Endothelial cell of umbilical vein (primary cell): Measurements from ENCODE around the gene CHRM2. TPM values are rescaled to one million over a fixed set of nuclear protein-coding genes. Genes with fewer than 3 reads are reported as not detected.

Experiments used
- BruUV-seq: library from RNA; stranded (reverse); fragments of 400-500 nt; replicated peaks from 2 replicates; lab custom pipeline; 2021; lab: Mats Ljungman, UMichigan
- CTCF ChIA-PET: fragments of 300-600, 350-600 bp; sonication (Branson Sonifier 250); formaldehyde crosslinking; loops from one replicate; lab custom pipeline; 2021; ENCODE audit warnings: antibody characterized with exemption, inconsistent platforms; lab: Charles Lee
- POLR2A ChIA-PET: fragments of 300-600, 350-600 bp; sonication (Branson Sonifier 250); formaldehyde crosslinking; loops from one replicate; lab custom pipeline; 2021; ENCODE audit warnings: antibody characterized with exemption, inconsistent platforms; lab: Charles Lee
- DNase-seq: peaks from one replicate; pipeline ENCODE4 v3.0.0-alpha.2; 2011; ENCODE audit warnings: low read depth, low spot score
- FAIRE-seq: peaks from 2 replicates; lab custom pipeline; 2011; peaks lifted over from hg19 to GRCh38; lab: Jason Lieb, UNC
- H2AFZ ChIP-seq: 2 replicates; pipeline ENCODE4 v1.6.0; 2012; ENCODE audit warnings: low read depth, low read length, control low read depth, inconsistent platforms
- H3K27ac ChIP-seq: 2 replicates; pipeline ENCODE4 v1.5.1; 2011; ENCODE audit warnings: low read depth, mild to moderate bottlenecking, control low read depth, low read length, moderate library complexity; ENCODE audit not compliant: insufficient read depth
- H3K27me3 ChIP-seq, 2 experiments: 2 replicates each; pipeline versions ENCODE4 v1.6.0 to v1.6.1; 2011; ENCODE audit warnings: low read length in 2 of 2, mixed read lengths in 1 of 2; ENCODE audit not compliant: control insufficient read depth in 2 of 2, insufficient read depth in 2 of 2
- H3K36me3 ChIP-seq, 2 experiments: 2 replicates in 1 of 2; 3 replicates in 1 of 2; pipeline ENCODE4 v1.5.1; 2011; ENCODE audit warnings: low read length in 2 of 2, mild to moderate bottlenecking in 1 of 2, moderate library complexity in 1 of 2; ENCODE audit not compliant: control insufficient read depth in 2 of 2, insufficient read depth in 2 of 2; ENCODE audit errors: extremely low read depth in 1 of 2
- H3K4me1 ChIP-seq: 3 replicates; pipeline ENCODE4 v1.5.1; 2011; ENCODE audit warnings: mild to moderate bottlenecking, low read length; ENCODE audit not compliant: control insufficient read depth, insufficient read depth; ENCODE audit errors: extremely low read depth
- H3K4me2 ChIP-seq: 2 replicates; pipeline ENCODE4 v1.6.1; 2011; ENCODE audit warnings: low read length, control low read depth, mixed read lengths; ENCODE audit not compliant: insufficient read depth
- H3K4me3 ChIP-seq, 3 experiments: fragments of 200-600 bp in 1 of 3; sonication (generic), shearing (Covaris generic) in 1 of 3; replicated peaks in 1 of 3; 2 replicates each; pipeline ENCODE4 v1.5.1; 2011 to 2016; ENCODE audit warnings: control low read depth in 3 of 3, low read length in 3 of 3, mild to moderate bottlenecking in 2 of 3, inconsistent platforms in 1 of 3, low read depth in 1 of 3, moderate library complexity in 1 of 3; ENCODE audit not compliant: insufficient read depth in 1 of 3
- H3K79me2 ChIP-seq: 2 replicates; pipeline ENCODE4 v1.6.0; 2012; ENCODE audit warnings: low read length, inconsistent platforms; ENCODE audit not compliant: control insufficient read depth, insufficient read depth
- H3K9ac ChIP-seq: replicated peaks from 2 replicates; pipeline ENCODE3; 2011; ENCODE audit warnings: low read length, control low read depth; ENCODE audit not compliant: insufficient read depth; ENCODE audit errors: extremely low read depth
- H3K9me1 ChIP-seq: replicated peaks from 3 replicates; pipeline ENCODE4 v1.6.0; 2011; ENCODE audit warnings: mild to moderate bottlenecking, low read length; ENCODE audit not compliant: control insufficient read depth, insufficient read depth; ENCODE audit errors: extremely low read depth
- H3K9me3 ChIP-seq: replicated peaks from 2 replicates; pipeline ENCODE4 v1.5.1; 2012; ENCODE audit warnings: low read length, inconsistent platforms; ENCODE audit not compliant: control insufficient read depth, insufficient read depth
- H4K20me1 ChIP-seq: replicated peaks from 2 replicates; pipeline ENCODE3; 2011; ENCODE audit warnings: mild to moderate bottlenecking, low read length; ENCODE audit not compliant: control insufficient read depth, insufficient read depth; ENCODE audit errors: extremely low read depth
- EZH2 ChIP-seq: IDR thresholded peaks from 2 replicates; pipeline ENCODE4 v1.6.1; 2012; ENCODE audit warnings: borderline replicate concordance, low read depth, mild to moderate bottlenecking, moderate library complexity, low read length, inconsistent platforms; ENCODE audit not compliant: severe bottlenecking
- FOS ChIP-seq: IDR thresholded peaks from 2 replicates; pipeline ENCODE4 v1.6.1; 2011; ENCODE audit warnings: mild to moderate bottlenecking, low read length, moderate library complexity, borderline replicate concordance; ENCODE audit not compliant: insufficient read depth
- GATA2 ChIP-seq: IDR thresholded peaks from 2 replicates; pipeline ENCODE4 v1.7.0; 2011; ENCODE audit warnings: low read depth, mild to moderate bottlenecking, moderate library complexity, mixed read lengths, low read length; ENCODE audit not compliant: insufficient read length, insufficient read depth
- JUN ChIP-seq: IDR thresholded peaks from 2 replicates; pipeline ENCODE4 v1.6.1; 2011; ENCODE audit warnings: borderline replicate concordance, low read depth; ENCODE audit not compliant: insufficient read length, insufficient read depth
- MYC ChIP-seq: IDR thresholded peaks from one replicate; pipeline ENCODE4 v1.6.1; 2011; ENCODE audit warnings: mild to moderate bottlenecking, low read depth, low read length
- POLR2A ChIP-seq: IDR thresholded peaks from 2 replicates; pipeline ENCODE4 v1.6.1; 2012; ENCODE audit warnings: low read depth, mild to moderate bottlenecking, control low read depth, low read length
- POLR2AphosphoS5 ChIP-seq: IDR thresholded peaks from 2 replicates; pipeline ENCODE4 v1.6.1; 2012; ENCODE audit warnings: low read depth, mild to moderate bottlenecking, control low read depth, low read length, moderate library complexity; ENCODE audit not compliant: insufficient read depth
- dilution Hi-C: fragments of 300-500 bp; cut with MboI; formaldehyde crosslinking; loops from one replicate; pipeline ENCODE4 v1.15.0; 2019; ENCODE audit warnings: low sequenced_read_pairs; ENCODE audit not compliant: extremely low pct_ligation_motif_present
- intact Hi-C: fragments of 100-400 bp; cut with micrococcal nuclease; formaldehyde crosslinking; loops from one replicate; pipeline ENCODE4 v1.10.0; 2022
- polyA plus RNA-seq, 4 experiments: library from polyadenylated mRNA; depleted of rRNA in 3 of 4; stranded (reverse) in 3 of 4; unstranded in 1 of 4; fragments of >200 nt; gene quantifications; 2 replicates each; pipeline versions ENCODE4 v1.2.1 to v1.2.3, GENCODE V29; 2011 to 2012; ENCODE audit warnings: missing spikeins in 1 of 4
- total RNA-seq: library from RNA; stranded (reverse); gene quantifications from 2 replicates; pipeline ENCODE4 v1.2.3, GENCODE V29; 2021
- TF ChIP-seq, protein P1 (sequence below), 2 donors: IDR thresholded peaks; 1 replicate in 1 of 2; 2 replicates in 1 of 2; pipeline ENCODE4 v1.5.1; 2011; ENCODE audit warnings: low read length in 2 of 2, mild to moderate bottlenecking in 2 of 2, moderate library complexity in 2 of 2, control low read depth in 1 of 2, inconsistent platforms in 1 of 2, low read depth in 1 of 2; ENCODE audit not compliant: insufficient read depth in 1 of 2; ENCODE audit errors: extremely low read depth in 1 of 2
- TF ChIP-seq, protein P2 (sequence below): IDR thresholded peaks from 2 replicates; pipeline ENCODE4 v1.6.1; 2011; ENCODE audit not compliant: insufficient read depth, insufficient read length

Gene CHRM2
- total and polyA plus RNA-seq, 2 donors (not counting 3 experiments of a cell fraction or from before 2014, with no cell fraction given), result not detected

DNA sequence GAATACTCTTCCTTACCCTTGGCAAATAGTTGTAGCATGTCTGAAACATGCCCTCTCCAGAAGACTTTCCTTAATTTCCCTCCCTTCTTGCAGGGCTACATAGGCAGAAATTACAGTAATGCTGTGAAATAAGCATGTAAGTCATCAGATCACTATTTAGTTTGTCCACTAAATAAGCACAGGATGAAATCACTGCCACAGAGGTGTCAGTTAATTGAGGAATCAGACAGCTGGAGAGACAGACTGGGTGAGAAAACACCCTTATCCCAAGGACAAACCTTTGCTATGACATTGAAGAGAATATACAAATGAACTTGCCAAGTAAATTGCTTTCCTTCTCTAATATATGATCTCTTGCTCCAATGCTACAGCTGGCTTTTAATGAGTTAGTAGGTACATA, 129.3 kb downstream of the CHRM2 start:
- Histone ChIP-seq H2AFZ (no peak overlapping the region), H3K27ac (no peak overlapping the region), H3K27me3 (no peaks in the 10 kb centered on the region), H4K20me1 (no peaks in the 10 kb centered on the region), H3K9me3 (no peaks in the 10 kb centered on the region), H3K79me2 (no peaks in the 10 kb centered on the region), H3K4me1 (no peaks in the 10 kb centered on the region), H3K9me1 (no peaks in the 10 kb centered on the region), H3K4me3 (no peak overlapping the region), H3K9ac (no peak overlapping the region), H3K36me3 (no peaks in the 10 kb centered on the region), H3K4me2 (no peak overlapping the region)
- ChIA-PET CTCF (no interaction called here), POLR2A (no interaction called here)
- DNase-seq (no peak), FAIRE-seq (no peak)
- no TSS peak for BruUV-seq
- TF ChIP-seq, protein P1, sequence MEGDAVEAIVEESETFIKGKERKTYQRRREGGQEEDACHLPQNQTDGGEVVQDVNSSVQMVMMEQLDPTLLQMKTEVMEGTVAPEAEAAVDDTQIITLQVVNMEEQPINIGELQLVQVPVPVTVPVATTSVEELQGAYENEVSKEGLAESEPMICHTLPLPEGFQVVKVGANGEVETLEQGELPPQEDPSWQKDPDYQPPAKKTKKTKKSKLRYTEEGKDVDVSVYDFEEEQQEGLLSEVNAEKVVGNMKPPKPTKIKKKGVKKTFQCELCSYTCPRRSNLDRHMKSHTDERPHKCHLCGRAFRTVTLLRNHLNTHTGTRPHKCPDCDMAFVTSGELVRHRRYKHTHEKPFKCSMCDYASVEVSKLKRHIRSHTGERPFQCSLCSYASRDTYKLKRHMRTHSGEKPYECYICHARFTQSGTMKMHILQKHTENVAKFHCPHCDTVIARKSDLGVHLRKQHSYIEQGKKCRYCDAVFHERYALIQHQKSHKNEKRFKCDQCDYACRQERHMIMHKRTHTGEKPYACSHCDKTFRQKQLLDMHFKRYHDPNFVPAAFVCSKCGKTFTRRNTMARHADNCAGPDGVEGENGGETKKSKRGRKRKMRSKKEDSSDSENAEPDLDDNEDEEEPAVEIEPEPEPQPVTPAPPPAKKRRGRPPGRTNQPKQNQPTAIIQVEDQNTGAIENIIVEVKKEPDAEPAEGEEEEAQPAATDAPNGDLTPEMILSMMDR (IDR thresholded peaks at IDR 0.05; ENCODE audit: extremely low read depth in 1 of 2, insufficient read depth in 1 of 2, low read depth in 1 of 2, low read length in 2 of 2), result no peak
- no peak for TF ChIP-seq JUN
- TF ChIP-seq GATA2, result no peak
- no peak for TF ChIP-seq POLR2A
- no peak for TF ChIP-seq POLR2AphosphoS5
- no peak for TF ChIP-seq FOS
- TF ChIP-seq EZH2, result no peak
- TF ChIP-seq, protein P2, sequence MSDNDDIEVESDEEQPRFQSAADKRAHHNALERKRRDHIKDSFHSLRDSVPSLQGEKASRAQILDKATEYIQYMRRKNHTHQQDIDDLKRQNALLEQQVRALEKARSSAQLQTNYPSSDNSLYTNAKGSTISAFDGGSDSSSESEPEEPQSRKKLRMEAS, result no peak
- TF ChIP-seq MYC, result no peak
- dilution Hi-C loops (no loop called here), intact Hi-C loops (no loop called here)
